Astrocyte (in vitro differentiated cells and primary cell): ENCODE results near the gene ANP32A.

ENCODE experiments used
- CTCF ChIP-seq: IDR thresholded peaks from 2 replicates; pipeline ENCODE4 v1.5.1; 2011; ENCODE audit warnings: low read depth, mild to moderate bottlenecking, inconsistent platforms, low read length, moderate library complexity; ENCODE audit not compliant: insufficient read depth
- EZH2 ChIP-seq: IDR thresholded peaks from 2 replicates; pipeline ENCODE4 v1.6.1; 2012; ENCODE audit warnings: mild to moderate bottlenecking, low read length, inconsistent platforms; ENCODE audit not compliant: insufficient read depth

GRCh38 chr15:68846851-68847439 lies 26.2 kb upstream of the ANP32A start:
- no peak for TF ChIP-seq CTCF
- TF ChIP-seq EZH2: no peak
